ENCODE measurements around the gene NEGR1.

The NEGR1 gene

DNA sequence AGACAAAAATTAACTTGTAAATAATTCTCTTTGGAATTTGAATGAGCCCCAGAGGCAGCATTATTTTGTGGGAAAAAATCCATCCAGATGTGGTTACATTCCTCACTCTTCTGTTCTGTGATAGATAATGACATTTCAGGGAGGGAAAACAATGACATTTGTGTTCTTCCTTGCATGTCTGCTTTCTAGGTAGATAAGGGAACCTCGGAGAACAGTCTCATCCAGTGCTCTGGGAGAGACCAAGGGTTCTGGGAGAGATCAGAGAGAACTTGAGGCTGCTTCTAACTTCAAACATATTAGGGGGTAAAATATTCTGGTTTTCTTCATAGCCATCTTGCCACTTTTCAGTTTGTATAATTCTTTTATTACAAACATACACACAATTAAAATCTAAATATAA is 269.2 kb downstream of the NEGR1 start:
- no peak for DNase-seq (ENCODE audit: extremely low read depth, low read depth)

DNA sequence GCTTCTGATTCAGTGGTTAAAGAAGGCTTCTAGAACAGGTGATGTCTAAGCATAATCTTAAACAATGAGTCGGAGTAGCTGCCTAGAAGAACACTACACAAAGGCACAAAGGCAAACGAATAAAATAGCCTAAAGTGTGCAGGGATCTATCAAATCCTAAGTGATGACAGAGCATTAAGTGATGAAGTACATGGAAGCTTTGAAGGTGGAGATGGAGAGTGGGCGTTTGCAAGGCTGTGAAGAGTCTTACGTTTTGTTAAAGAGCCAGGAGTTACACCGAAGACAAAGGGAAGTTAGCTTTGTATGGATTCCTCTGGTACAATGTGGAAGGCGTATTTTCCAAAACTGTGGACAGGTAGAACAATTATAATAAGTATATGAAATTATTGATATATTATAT is 270.6 kb downstream of the NEGR1 start:
- no peak for DNase-seq (ENCODE audit: extremely low read depth, low read depth)

More for the DNA sequence above, 269.2 kb downstream of the NEGR1 start:
- TF ChIP-seq, protein P1, sequence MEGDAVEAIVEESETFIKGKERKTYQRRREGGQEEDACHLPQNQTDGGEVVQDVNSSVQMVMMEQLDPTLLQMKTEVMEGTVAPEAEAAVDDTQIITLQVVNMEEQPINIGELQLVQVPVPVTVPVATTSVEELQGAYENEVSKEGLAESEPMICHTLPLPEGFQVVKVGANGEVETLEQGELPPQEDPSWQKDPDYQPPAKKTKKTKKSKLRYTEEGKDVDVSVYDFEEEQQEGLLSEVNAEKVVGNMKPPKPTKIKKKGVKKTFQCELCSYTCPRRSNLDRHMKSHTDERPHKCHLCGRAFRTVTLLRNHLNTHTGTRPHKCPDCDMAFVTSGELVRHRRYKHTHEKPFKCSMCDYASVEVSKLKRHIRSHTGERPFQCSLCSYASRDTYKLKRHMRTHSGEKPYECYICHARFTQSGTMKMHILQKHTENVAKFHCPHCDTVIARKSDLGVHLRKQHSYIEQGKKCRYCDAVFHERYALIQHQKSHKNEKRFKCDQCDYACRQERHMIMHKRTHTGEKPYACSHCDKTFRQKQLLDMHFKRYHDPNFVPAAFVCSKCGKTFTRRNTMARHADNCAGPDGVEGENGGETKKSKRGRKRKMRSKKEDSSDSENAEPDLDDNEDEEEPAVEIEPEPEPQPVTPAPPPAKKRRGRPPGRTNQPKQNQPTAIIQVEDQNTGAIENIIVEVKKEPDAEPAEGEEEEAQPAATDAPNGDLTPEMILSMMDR (IDR thresholded peaks at IDR 0.05; ENCODE audit: low read depth, low read length) = no peak

DNA sequence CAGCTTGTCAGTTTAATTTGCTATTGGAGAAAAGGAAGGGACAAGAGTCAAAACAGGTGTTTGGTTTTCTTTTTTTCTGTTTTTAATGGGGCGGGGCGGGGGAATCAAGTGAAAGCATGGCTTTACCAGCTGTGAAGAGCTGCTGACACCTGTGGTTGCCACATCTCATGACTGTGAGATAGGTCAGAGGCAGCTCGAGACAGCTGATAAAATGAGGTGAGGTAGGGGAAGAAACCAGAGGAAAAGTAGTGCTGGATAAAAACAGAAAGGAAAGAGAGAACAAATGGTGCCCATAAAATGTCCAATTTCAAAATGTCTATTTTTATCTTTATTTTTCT is 272.3 kb downstream of the NEGR1 start:
- TF ChIP-seq, protein P1 (IDR thresholded peaks at IDR 0.05; ENCODE audit: low read depth, low read length) = no peak
- DNase-seq (ENCODE audit: extremely low read depth, low read depth) = no peak

More for the DNA sequence above, 270.6 kb downstream of the NEGR1 start:
- TF ChIP-seq, protein P1 (IDR thresholded peaks at IDR 0.05; ENCODE audit: low read depth, low read length) = no peak

DNA sequence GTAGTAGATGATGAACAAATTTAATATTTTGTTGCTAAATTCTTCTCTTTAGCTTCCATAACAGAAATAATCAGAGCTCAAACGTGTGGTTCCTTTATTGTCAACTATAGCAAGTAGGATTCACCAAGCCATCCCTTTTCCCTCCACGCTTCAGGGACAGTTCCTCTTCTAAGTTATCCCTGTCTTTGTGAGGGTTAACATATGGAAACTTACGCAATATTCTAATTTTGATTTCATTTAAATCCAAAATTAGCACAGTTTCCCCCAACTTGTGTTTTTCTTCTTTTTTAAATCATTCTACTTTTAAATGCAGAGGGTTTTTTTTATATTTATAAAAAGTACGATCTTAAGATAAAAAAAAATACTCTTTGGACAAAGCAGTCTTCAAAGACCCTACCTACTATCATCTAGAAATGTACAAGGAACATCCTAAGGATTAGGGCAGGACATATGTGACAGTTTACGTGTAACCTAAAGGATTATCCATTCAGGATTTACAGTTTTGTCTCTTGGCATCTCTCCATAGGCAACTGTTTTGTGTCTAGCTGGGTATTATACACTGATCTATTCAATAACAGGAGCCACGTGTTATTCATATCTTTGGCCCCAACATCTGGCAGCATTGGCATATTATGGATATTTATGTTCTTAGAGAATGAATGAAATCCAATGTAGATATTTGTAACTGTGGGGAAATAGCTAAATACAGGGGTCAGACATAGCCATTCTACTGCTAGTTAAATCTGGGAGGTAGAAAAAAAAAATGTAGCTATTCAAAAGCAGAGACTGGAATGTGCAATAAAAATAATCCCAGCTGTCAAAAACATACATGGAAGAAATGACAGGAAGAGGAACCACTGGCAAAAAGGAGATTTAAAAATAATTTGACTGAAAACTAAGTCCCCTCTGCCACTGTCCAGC is 272.9 kb downstream of the NEGR1 start:
- no peak for DNase-seq (ENCODE audit: extremely low read depth, low read depth)

DNA sequence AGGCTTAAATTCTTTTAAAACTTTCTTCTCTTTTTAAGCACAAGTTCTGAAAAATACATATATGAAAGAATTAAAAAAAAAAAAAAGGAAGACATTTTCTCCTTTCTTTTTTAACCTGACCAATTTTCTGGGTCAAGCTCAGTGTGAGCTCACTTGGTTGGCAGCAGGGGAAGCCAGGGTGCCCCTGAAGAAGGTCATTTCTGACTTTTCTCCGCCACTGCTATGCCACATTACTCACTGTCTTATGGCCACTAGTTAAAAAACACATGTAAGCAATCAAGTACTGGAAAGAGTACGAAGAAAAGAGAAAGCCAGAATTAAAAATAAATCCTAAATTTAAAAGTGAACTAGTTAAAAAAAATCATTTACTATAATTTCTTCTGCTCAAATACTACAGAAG is 275.0 kb downstream of the NEGR1 start:
- TF ChIP-seq, protein P1 (IDR thresholded peaks at IDR 0.05; ENCODE audit: low read depth, low read length) = no peak
- no peak for DNase-seq (ENCODE audit: extremely low read depth, low read depth)

More for the DNA sequence above, 272.9 kb downstream of the NEGR1 start:
- TF ChIP-seq, protein P1 (IDR thresholded peaks at IDR 0.05; ENCODE audit: low read depth, low read length) = no peak

DNA sequence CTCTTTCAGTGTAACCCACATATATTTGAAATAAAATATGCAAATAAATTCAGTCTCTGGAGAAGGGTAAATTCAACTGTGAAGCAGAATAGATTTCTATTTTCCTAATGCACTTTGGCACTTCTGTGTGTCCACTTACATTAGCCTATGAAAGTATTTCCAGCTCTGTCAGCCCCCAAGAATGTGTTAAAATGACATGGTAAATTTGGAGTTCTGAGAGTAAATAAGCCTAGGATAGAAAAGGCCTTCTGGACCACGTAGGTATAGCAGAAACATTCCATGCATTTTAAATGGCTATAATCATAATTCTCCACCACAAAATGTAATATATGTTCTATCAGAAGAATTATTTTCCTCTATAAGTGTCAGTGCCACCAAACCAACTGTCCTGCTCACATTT is 276.2 kb downstream of the NEGR1 start:
- TF ChIP-seq, protein P1 (IDR thresholded peaks at IDR 0.05; ENCODE audit: low read depth, low read length) = no peak
- no peak for DNase-seq (ENCODE audit: extremely low read depth, low read depth)

DNA sequence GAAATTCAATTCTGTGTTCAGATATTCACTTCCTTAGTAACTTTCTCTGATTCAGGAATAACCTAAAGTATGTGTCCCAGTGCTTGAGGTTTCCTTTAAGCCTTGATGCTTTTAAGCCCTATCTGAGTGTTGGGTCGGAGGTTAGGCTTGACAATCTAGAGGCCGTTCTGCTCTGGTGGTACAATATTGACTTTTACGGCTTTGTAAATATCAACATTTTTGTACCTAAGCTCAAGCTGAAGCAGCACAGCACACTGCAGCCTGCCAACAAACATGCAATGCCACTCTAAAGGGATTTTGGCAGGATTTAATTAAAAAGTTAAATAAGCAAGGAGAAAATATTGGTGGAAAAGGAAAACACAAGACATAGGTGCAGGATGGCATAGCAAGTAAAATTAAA is 279.2 kb downstream of the NEGR1 start:
- TF ChIP-seq, protein P1 (IDR thresholded peaks at IDR 0.05; ENCODE audit: low read depth, low read length) = no peak
- no peak for DNase-seq (ENCODE audit: extremely low read depth, low read depth)
